HuH-7.5 (cell line): Measurements from ENCODE around the gene ZBTB7B.
A peak's percentile ranks its signal among the peaks of the same experiment; 100 is the strongest.

Source experiments
- DNase-seq: peaks from one replicate; pipeline ENCODE4 v3.0.0; 2011; ENCODE audit warnings: low spot score

The ZBTB7B gene

DNA sequence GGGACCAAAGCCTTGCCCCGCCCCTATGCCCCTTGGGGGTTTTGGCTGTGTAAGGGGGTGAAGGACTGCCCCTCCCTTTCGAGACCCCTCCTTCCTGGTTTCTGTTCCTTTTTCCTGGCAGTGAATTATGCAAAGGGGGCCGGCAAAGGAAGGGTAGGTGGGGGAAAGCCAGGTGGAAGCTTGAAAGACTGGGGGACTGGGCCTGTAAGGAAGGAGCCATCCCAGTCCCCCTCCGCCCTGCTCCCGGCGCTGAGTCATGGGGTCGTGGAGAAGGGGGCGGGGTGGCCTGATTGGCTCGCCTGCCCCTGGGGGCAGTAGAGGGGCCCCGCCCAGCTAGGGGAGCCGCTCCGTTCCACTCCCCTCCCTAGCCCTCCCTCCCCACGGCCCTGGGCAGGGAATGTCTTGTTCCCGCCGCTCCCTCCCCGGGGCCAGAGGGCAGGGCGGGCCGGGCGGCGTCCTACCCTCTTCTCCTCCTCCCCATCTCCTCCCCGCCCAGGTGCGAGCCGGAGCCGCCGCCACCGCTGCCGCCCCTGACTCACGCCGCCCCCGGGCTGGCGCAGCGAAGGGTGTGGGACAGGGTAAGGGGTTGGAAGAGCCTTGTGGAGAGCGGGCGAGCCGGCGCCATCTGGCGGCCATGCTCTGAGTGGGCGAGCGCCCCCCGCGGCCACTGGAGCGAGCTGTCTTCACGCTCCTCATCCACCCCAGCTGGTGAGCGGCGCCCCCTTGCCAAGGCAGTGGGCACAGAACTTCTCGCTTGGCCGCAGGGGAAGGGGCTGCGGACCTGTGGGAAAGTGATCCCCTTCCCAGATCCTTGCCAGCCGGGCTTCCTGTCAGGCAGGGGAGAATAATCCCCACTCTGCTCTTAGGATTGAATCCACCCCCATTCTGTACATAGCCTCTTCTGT is 14.7 kb downstream of the ZBTB7B start:
- DNase-seq, result peak; percentile 87

DNA sequence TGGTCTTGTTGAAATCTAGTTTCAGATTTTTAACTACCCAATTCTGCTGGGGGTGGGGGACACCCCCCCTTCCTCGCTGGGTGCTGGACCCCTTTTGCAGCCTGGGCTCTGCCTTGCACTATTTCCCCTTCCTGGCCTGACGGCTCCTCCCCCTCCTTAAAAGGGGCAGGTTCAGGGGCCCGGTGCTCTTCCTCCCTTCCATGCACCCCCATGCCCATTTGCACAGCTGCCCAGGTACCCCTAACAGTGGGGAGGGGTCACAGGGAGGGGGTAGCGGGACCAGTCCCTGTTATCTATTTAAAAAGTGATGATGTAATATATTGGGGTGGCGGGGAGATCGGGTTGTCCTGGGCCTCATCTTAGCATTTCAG is 15.3 kb downstream of the ZBTB7B start:
- DNase-seq, result no peak

DNA sequence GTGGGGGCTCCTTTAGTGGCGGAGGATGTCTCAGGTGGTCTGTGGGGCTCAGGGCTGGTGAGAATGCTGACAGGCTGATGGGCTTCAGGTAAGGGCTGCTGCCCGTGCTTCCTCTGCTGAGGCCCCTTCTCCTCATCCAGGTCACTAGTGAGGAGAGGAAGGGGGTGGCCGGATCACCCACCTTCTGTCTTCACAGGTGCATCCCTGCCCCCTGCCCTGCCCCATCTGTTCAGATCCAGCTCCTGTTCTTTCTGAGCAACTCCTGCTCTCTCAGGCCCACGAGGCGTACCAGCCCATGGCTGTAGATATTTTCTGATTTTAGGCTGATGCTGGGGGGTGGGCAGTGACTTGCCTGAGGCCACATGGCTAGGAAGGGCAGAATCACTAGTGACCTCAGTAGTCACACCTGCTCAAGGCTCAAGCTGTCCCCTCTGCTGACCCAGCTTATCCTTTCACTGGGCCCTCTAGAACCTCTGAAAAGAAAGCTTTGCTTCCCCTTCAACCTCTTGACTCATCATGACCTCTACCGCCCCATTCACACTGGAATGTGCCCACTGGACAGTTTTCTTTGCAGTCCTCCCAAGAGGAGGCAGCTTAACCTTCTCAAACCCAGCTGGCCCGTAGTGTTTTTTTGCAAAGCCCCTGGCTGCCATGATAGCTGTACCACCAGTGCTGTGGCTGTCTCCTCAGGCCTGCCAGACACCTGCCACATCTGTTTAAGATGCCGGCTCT is 16.2 kb downstream of the ZBTB7B start:
- no peak for DNase-seq

DNA sequence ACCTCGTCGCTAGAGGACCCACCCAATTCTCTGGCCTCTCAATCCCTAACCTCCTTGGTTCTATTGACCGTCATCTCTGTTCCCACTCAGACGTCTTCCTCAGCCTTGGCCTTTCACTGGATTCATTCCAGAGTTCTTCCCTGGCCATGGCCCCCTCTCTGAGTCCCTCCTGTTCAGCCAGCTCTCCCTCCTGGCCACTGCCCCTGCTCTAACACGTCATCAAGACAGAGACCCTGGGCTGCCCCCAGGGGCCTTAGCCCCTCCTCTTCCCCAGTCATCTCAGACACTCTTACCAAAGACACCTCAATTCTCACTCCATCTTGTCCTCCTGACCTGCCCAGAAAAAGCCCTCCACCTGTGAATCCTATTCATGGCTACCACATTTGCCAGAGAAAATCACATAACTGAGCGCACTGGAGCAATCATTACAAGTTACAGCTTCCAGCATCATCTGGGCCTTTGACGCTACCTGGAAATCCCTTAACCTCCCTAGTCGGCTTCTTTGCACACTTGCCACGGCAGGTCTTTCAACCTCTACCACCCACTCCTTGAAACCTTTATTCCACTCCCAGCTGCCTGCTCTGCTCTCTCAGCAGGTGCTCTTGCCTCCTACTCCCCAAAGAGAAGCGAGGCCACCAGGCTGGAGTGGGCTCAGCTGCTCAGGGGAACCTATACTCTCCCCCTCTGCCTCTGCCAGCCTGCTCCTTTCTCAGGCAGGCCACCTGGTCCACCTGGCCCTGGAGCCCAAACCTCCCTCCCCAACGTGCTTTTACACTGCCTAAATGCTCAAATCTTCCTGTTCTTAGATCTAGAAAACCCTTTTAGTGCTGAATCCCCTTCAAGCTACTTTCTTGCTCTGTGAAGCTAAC is 17.0 kb downstream of the ZBTB7B start:
- no peak for DNase-seq

DNA sequence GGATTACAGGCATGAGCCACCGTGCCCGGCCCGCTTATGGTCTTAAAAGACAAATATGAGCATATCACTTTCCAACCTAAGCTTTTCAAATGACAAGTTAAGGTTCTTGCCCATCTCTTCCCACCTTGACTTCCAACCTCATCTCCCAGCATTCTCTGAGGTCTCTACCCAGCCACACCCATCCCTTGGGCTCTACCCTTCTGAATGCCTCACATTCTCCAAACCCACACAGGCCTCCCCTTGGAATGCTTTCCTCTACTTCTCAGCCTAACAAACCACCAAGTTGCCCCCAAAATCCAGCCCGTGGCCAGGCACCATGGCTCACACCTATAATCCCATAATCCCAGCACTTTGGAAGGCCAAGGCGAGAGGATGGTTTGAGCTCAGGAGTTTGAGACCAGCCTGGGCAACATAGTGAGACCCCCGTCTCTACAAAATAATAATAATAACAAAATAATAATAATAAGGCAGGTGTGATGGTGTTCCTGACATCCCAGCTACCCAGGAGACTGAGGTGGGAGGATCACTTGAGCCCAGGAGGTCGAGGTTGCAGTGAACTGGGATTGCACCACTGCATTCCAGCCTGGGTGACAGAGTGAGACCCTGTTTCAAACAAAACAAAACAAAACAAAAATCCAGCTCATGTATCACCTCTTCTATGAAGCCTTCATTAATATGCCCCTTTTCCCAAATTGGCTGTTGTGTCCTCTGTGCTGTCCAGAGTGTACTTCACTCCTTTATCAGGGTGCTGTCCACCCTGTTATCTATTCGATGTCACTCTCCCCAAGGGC is 19.7 kb downstream of the ZBTB7B start:
- DNase-seq, result no peak

DNA sequence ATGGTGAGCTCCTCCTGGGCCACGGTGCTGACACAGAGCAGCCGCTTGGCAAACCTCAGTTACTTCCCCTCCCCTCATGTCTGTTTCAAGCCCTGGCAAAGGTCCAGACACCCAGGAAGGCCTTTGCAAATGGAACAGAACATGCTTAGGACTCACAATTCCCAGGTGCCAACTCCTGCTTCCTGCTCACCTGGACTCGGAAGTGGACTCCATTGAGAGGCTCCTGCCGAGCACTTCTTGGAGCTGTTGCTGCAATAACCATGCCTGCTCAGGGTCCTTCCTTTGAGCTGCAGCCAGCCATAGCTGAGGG is 20.3 kb downstream of the ZBTB7B start:
- DNase-seq, result no peak

DNA sequence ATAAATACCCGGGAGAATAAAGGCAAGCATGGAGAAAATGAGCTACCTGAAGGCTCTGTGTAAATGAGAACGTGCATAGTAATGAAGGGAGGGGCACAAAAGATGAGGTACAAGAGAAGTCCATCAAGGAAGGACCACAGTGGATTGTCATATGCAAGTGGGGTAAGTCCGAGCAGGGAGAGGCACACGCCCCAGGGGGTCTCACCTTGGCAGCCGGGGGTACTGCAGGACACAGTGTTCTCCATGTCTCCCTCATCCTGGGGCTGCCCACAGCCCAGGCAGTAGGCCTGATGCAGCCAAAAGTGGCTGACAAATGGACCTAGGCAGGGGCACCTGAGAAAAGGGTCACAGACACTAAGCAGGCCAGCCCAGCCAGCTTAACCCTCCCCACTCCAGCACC is 21.0 kb downstream of the ZBTB7B start:
- no peak for DNase-seq

DNA sequence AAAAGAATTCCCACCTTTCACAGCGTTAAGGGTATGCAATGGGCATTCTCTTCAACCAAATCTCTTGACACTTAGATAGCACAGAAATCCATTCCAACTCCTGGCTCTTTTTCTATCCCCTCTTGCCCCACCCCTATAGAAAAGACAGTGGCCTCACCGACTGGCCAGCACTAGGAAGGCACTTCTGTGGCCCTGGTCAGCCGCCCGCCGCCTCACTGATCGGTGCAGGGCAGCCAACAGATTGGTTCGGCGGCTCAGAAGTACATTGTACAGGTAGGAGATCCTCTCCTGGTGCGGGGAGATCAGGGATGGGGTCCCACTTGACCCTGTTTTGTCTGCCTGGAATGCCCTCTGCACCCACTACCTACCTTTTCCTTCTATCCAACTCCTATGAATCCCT is 21.7 kb downstream of the ZBTB7B start:
- no peak for DNase-seq

DNA sequence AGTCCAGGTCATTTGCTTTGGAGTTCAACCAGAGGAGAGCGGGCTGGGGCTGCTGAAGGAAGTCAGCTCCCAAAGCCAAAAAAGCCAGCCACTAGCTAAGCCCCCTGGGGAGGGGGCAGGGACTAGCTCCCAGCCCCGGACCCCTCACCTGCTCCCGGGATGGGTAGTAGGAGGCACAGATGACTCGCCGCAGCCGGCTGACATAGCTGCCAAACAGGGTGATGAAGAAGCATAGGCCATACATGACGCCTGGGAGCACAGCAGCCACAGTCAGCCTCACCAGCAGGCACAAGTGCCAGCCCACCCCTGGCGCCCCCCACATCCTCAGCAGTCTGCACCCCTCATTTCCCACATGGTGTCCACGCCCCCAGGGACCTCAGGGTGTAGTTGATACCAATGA is 23.6 kb downstream of the ZBTB7B start:
- no peak for DNase-seq

DNA sequence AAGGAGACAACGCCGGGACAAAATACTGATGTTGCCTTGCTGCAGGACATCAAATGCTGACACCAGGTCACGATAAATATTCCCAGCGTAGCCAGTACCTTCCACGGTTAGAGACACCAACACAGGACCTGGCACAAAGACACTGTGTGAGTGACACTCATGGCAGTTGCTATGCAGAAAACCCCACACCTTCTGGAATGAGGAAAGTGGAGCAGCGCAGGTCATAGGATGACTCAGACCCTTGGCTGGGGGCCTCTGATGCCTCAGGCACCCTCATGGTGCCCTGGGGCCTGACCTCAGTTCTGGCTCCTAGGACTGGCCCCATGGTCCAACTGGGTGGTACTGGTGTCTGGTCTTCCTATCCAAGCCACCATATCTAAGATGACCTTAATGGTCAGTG is 24.0 kb downstream of the ZBTB7B start:
- DNase-seq, result no peak

DNA sequence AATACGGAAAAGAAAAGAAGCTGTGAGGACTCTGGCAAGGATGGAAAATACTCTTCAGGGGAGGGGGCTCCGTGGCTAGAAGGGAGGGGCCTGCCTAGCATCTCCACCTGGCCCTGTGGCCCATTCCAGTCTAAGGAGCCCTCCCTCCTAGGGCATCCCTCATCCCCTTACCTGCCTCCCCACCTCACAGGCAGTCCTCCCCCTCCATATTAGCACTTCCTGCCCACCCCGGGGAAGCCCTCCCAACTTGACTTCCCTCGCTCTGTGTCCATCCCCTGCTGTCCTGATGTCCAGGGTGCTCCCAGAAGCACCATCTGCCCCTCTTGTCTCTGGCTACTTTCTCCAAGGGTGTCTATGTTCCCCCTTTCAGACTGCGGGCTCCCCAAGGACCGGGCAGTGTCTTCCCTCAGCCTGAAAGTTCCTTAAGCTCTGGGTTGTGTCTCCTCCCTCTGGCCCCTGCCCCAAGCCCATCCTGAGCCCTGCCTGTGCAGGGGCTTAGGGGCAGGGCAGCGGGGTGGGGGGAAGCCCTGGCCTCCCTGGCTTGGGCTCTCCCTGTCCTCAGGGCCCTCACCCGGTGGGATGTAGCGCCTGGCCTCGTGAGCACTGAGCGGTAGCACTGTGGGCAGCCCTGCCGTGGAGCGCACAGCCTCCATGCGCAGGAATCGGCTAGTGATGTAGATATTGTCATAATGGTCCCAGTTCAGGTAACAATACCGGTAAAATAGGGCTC is 27.1 kb downstream of the ZBTB7B start:
- DNase-seq, result no peak

DNA sequence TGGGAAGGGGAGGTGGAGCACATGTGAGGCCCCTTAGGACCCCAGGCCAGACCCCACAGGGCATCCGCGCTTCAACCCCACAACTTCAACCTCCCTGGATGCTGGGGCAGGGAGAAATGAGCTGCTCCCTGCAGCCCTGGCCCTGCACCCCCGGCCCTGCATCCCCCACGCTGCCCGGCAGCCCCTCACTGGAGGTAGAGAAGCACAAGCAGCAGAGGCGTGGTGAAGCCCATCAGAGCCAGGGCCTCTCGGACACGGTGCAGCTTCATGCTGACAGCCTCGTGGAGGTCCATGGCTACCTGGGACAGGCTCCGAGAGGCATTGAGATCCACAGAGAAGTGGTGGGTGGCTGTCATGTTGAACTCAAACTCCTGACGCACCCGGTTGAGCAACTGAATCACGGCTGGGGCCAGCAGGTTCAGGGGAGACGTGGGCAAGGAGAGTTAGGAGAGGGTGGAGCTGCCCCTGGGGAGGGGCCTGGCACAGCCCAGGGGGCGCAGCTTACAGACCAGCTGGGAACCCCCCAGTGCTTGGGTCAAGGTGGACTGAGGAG is 27.7 kb downstream of the ZBTB7B start:
- DNase-seq, result no peak

DNA sequence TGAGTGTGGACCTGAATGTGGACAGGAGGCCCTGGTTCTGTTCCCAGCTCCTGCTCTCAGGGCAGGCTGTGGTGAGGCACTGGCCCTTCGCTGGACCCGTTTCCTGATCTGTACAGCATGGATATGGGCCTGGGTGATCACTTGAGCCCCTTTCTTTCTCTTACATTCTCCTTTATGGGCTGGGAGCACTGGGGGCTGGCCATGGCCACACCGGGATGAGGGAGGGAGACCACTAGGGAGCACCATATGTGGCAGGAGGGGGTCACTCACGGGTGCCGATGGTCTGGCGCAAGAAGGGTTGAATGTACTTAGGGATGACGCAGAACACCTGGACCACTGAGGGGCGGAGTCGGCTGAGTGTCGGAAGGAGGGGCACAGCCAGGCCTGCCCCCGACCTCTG is 28.3 kb downstream of the ZBTB7B start:
- no peak for DNase-seq

DNA sequence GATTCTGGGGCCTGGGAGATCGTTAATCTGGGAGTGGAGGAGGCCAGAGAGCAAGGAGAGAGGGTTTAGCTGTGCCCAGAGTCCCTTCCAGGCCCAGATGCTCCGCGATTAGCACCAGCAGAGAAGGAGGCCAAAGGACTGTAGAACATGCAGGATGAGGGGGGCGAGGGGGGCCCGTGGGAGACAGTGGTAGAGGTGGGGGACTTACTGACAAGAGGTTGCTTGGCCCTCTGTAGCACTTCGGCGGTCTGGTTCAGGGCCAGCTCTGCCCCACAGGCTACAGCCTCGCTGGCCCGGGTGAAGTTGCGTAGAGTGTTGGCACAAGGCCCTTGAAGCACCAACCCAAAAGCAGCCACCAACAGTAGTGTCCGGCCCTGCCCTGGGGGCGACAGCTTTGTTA is 30.3 kb downstream of the ZBTB7B start:
- DNase-seq, result no peak

DNA sequence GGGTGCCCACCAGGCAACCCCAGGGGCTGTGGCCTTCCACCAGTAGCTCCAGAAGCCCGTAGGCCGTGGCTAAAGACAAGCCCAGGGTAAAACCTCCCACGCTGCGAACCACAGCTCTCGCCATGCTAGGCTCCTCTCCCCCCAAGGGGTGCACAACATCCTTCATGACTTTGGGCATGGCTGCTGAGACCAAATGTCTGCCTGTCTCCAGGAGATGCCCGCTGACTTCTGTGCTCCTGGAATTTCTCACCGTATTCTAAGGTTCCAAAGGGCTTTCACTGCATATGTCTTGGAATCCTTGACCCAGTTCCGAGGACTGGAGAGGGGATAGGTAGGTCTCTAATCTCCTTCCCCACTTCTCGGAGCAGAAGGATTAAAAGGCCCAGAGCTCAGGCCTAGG is 30.9 kb downstream of the ZBTB7B start, which contains the start of the genes DCST1 and DCST2:
Gene DCST1, plus strand, starts transcription at position 301 of the 400 bp plus-strand sequence. CDS start 213 bp downstream, outside the sequence.
Gene DCST2, minus strand, starts transcription at position 258 of the 400 bp plus-strand sequence. Its CDS starts 80 bp downstream, at position 178.
- no peak for DNase-seq

DNA sequence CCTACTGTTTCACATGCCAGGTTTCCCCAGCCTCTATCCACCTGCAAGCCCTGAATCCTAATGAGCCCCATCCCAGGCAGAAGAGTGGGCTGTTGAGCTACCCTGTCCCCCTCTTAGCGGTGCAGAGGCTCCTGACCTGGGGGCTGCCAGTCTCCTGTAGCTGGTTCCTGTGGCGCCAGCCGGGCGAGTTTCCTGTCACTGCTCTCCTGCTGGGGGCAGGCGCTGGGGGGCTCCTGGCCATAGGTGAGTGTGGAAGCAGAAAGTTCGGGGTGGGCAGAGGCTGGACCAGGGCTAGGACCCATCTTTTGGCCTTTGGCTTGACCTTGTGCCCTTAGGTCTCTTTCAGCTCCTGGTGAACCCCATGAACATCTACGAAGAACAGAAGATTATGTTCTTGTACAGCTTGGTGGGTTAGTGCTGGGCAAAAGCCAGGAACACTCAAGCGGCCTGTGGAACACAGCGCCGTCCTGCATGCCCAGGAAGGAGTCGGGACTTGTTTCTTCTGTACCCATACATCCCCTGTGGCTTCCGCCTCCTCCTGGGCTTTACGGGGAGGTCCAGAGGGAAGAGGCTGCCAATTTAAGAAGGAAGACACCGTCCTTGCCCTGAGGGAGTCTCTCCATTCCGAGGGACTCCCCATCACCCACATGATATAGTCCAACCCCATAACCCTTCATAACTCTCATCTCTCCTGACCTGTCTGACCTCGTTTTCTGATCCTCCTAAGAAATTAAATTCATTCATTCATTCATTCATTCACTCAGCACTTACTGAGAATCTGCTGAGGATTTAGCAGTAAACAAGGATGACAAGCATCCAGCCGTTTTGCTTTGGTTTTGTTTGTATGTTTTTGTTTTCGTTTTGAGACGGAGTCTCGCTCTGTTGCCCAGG is 32.0 kb downstream of the ZBTB7B start:
- DNase-seq, result no peak

DNA sequence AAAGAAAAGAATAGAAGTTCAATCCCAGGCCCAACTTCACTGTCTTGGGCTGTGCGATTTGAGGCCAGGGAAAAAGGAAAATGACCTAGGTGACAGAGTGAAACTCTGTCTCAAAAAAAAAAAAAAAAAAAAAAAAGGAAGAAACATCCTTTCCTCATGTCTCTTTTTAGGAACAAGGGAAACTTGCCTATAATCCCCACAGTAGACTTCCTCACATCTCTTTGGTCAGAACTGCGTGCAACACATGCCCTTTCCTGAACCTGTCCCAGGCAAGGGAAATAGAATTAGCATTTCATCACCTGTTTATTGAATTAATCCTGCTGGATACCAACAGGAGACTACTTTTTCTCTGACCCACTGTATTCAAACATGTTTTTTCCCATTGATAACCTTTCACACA is 33.3 kb downstream of the ZBTB7B start:
- no peak for DNase-seq

DNA sequence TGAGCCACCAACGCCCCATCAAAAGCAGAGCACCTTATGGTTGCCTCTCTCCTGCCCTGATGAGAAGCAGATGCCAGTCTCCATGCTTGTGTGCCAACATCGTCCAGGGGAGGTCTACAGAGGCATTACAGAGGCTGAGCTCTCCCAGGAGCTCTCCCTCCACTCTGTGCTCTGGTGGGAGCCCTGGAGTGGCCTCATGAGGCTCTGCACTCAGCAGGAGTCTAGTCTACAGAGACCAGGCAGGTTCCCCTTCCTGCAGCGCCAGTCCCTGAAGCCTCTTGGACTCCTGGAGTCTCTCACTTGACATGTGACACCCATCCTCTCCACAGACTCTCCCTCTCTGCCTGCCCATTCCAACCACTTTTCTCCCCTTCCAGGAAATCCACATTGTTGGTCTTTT is 34.4 kb downstream of the ZBTB7B start:
- no peak for DNase-seq

DNA sequence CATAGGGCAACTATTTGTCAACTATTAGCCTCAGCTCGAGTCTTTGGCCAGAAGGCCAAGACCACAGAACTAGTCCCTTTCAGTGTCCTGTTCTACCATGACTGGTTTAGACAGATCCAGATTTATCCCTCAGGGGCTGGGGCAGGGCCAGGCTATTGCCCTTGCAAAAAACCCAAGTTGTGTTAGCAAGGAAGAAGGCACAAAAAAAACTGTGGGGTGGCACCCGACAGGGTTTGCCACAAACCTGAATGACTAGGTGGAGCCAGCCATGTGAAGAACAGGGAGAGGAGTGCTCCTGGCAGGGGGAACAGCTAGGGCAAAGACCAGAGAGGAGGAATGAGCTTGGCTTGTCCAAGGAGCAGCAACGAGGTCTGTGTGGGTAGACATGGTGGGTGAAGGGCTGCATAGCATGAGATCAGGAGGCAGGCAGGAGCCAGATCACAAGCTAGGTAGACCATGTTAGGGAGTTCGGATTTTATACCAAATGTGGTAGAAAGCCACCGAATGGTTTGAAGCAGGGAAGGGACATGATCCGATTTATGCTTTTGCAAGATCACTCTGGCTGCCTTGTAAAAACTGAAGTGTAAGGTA is 35.3 kb downstream of the ZBTB7B start:
- no peak for DNase-seq
